OCI-LY3 (cell line): ENCODE measurements around the gene RNU4-1.
"Not testable (repeated sequence)": the region's sequence is repeated elsewhere in the genome, so short reads cannot be mapped to it uniquely, and the experiment has no call there.

Source experiments
- EZH2phosphoT487 ChIP-seq: fragments of 200-600 bp; shearing (Covaris generic); IDR thresholded peaks from 2 replicates; pipeline ENCODE4 v1.6.1; 2018; ENCODE audit warnings: antibody characterized with exemption, mixed run types, low read depth
- TF ChIP-seq, protein P1 (sequence below): fragments of 200-600, 300-600 bp; sonication (generic); IDR thresholded peaks from 2 replicates; pipeline ENCODE4 v1.5.1; 2014; ENCODE audit warnings: antibody characterized with exemption, low read length, low read depth

DNA sequence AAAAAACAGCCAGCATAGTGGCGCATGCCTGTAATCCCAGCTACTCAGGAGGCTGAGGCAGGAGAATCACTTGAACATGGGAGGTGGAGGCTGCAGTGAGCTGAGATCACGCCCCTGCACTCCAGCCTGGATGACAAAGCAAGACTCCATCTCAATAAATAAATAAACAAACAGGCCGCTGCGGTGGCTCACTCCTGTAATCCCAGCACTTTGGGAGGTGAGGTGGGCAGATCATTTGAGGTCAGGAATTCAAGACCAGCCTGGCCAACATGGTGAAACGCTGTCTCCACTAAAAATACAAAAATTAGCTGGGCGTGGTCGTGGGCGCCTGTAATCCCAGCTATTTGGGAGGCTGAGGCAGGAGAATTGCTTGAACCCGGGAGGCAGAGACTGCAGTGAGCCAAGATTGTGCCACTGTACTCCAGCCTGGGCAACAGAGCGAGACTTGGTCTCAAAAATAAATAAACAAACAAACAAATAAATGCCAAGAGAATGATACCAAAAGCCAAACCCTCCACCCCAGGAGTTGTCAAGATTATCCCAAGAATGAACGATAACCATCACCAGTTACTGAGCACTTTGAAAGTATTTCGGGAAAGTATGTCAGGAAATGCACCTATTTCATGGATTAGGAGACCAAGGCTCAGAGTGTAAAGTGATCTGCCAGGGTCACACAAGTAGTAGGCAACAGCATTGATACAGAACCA lies 41.5 kb downstream of the RNU4-1 start:
- TF ChIP-seq, protein P1, sequence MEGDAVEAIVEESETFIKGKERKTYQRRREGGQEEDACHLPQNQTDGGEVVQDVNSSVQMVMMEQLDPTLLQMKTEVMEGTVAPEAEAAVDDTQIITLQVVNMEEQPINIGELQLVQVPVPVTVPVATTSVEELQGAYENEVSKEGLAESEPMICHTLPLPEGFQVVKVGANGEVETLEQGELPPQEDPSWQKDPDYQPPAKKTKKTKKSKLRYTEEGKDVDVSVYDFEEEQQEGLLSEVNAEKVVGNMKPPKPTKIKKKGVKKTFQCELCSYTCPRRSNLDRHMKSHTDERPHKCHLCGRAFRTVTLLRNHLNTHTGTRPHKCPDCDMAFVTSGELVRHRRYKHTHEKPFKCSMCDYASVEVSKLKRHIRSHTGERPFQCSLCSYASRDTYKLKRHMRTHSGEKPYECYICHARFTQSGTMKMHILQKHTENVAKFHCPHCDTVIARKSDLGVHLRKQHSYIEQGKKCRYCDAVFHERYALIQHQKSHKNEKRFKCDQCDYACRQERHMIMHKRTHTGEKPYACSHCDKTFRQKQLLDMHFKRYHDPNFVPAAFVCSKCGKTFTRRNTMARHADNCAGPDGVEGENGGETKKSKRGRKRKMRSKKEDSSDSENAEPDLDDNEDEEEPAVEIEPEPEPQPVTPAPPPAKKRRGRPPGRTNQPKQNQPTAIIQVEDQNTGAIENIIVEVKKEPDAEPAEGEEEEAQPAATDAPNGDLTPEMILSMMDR: not testable (repeated sequence)
- not testable (repeated sequence) for TF ChIP-seq EZH2phosphoT487
